WI38 (cell line): Measurements from ENCODE around the gene GTF3A.

Source experiments
- H3K4me3 ChIP-seq: 2 replicates; pipeline ENCODE4 v1.5.1; 2011; ENCODE audit warnings: low read depth, mild to moderate bottlenecking, control low read depth, low read length
- TF ChIP-seq, protein P1 (sequence below): IDR thresholded peaks from 2 replicates; pipeline ENCODE4 v1.5.1; 2012; ENCODE audit warnings: low read depth, mild to moderate bottlenecking, control low read depth, low read length

GTF3A gene

DNA sequence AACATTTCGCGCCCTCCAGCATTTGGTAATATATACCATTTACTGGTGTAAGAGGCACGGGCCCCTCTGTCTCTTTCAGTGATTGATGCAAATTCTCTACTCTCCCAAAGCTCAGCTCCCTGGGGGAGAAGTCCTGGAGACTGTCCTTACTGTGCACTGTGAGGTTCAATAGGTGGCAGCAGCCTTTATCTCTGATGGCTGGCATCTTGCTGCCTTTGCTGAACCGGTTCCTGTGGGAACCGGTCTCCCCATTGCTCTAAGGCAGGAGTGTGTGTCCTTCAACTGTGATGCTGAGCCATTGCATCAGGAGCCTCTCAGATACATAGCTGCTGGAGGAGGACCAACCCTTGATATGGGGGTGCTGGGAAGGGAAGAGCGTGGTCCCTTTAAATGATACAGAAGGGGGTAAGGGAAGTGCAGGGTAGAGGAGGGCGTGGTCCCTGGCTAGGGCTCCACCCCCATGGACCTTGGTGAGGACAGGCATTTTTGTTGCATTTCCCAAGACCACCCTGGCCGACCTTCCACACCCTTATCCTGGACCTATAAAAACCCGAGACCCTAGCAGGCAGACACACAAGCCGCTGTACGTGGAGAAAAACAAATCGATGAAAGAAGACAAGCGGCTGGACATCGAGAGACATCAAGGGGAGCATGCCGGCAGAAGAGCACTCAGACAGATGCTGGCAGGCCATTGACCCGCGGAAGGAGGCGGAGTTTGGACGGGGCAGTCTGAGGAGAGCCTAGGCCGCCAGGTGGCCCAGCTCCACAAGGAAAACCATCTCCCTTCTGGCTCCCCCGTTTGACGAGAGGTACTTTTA lies 41.1 kb upstream of the GTF3A start:
- H3K4me3 ChIP-seq, result no peak overlapping the region
- TF ChIP-seq, protein P1, sequence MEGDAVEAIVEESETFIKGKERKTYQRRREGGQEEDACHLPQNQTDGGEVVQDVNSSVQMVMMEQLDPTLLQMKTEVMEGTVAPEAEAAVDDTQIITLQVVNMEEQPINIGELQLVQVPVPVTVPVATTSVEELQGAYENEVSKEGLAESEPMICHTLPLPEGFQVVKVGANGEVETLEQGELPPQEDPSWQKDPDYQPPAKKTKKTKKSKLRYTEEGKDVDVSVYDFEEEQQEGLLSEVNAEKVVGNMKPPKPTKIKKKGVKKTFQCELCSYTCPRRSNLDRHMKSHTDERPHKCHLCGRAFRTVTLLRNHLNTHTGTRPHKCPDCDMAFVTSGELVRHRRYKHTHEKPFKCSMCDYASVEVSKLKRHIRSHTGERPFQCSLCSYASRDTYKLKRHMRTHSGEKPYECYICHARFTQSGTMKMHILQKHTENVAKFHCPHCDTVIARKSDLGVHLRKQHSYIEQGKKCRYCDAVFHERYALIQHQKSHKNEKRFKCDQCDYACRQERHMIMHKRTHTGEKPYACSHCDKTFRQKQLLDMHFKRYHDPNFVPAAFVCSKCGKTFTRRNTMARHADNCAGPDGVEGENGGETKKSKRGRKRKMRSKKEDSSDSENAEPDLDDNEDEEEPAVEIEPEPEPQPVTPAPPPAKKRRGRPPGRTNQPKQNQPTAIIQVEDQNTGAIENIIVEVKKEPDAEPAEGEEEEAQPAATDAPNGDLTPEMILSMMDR, result no peak

DNA sequence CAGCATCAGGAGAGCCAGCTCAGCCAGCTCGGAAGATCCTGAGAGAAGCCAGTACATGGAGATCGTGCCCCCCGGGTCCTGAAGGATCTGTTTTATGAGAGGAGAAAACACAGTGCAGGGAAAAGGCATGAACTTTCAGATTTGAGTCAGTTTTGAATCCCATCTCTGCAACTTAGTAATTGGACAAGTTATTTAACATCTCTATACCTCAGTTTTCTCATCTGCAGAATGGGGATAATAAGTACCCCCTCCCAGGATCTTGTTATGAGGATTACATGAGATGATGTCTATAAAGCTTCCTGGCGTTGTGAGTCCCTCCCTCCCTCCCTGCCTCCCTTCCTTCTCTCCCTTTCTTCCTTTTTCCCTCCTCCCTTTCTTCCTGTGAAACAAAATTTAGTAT lies 40.1 kb upstream of the GTF3A start:
- TF ChIP-seq, protein P1, result no peak
- no peak overlapping the region for H3K4me3 ChIP-seq

DNA sequence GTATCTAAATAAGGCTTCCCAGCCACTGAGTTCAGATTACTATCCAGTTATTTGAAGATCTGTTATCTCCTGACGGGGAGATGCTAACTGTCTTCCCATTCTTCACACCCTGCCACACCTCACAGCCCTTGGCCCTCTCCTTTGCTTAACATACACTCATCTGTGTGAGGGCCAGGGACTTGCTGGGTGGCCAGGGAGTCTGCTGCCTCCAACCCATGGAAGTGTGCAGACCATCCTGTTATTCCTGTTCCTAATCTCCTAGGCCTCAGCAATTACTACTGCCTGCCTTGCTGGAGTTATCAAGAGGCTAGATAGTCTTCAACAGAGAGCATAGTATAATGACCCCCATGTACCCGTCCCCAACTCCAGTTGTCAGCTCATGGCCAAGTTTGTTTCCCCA lies 36.2 kb upstream of the GTF3A start:
- H3K4me3 ChIP-seq, result no peak overlapping the region
- TF ChIP-seq, protein P1, result no peak

DNA sequence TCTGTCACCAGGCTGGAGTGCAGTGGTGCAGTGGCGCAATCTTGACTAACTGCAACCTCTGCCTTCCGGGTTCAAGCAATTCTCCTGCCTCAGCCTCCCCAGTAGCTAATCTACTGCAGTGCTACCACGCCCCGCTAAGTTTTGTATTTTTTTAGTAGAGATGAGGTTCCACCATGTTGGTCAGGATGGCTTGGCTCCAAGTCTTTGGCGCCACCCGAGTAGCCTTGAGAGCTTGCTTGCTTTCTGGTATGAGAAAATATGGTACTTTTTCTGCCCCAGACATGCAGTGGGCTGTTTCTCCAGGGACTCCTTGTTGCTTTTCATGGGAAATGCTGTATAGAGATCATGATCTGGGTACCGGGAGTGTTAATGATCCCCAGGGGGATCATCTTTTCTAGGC lies 34.5 kb upstream of the GTF3A start:
- TF ChIP-seq, protein P1, result no peak
- H3K4me3 ChIP-seq, result no peak overlapping the region

DNA sequence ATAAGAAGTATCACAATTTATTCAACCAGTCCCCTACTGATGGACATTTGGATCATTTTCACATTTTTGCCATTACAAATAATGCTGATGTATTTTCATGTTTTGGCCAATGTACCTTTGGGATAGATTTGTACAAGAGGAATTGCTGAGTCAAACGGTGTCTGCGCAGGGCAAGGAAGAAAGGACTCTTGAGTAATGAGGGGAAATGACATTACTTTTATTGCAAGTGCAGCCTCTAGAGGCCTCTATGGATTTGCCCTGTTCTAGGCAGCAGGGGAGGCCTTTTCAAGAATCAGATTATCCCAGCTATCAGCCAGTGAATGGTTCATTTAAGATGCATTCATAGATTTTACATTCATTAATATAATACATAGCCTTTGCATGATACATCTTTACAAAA lies 32.9 kb upstream of the GTF3A start:
- TF ChIP-seq, protein P1, result no peak
- H3K4me3 ChIP-seq, result no peak overlapping the region

DNA sequence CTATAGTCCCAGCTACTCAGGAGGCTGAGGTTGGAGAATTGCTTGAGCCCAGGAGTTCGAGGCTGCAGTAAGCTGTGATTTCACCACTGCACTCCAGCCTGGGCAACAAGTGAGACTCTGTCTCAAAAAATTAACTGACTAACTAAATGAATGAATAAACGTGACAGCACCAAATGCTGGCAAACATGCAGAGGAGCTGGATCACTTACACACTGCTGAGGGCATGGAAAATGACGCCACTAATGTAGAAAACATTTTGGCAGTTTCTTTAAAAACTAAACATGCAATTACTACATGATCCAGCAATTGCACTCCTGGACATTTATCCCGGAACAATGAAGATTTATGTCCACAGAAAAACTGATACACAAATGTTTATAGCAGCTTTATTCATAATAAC lies 31.3 kb upstream of the GTF3A start:
- H3K4me3 ChIP-seq, result no peak overlapping the region
- TF ChIP-seq, protein P1, result no peak

DNA sequence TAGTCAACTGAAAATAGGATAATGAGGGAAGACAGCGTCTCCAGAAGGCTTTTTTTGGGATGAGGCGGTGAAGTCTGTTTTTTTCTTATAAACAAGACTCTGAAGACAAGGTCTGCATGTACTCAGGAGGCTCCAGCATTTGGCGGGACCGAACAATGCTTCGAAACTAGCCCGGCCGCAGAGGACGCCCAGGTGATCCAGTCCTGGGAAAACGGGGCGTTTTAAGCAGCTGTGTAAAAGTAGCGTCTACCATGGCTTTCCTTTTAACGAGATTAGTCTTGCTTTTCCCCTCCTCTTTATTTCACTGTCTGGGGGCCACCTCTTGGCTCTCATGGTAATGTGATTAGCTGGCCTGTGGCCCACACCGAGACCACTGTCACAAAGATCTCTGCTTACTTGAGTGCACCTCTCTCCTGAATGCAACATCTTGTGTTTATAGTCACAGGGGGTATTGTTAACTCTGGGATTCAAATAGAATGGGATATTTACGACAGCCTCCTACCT lies 29.4 kb upstream of the GTF3A start:
- H3K4me3 ChIP-seq, result no peak overlapping the region
- TF ChIP-seq, protein P1, result no peak
